Mucosa of gallbladder (tissue), 1 donor: ENCODE measurements around the gene SERPINF2. TPM values are rescaled to one million over a fixed set of nuclear protein-coding genes. Genes with fewer than 3 reads are reported as not detected.
A peak's percentile ranks its signal among the peaks of the same experiment; 100 is the strongest.
"Not testable (repeated sequence)": the region's sequence is repeated elsewhere in the genome, so short reads cannot be mapped to it uniquely, and the experiment has no call there.

Experiments used
- DNase-seq: peaks from one replicate; pipeline ENCODE4 v3.0.0-alpha.2; 2020; ENCODE audit warnings: low spot score
- total RNA-seq: library from RNA; stranded (reverse); gene quantifications from one replicate; pipeline ENCODE4 v1.2.1, GENCODE V29; 2021
- donor health status: DM: no; HTN: no; CAD: no.

SERPINF2 gene
- 2.9 TPM for total RNA-seq

DNA sequence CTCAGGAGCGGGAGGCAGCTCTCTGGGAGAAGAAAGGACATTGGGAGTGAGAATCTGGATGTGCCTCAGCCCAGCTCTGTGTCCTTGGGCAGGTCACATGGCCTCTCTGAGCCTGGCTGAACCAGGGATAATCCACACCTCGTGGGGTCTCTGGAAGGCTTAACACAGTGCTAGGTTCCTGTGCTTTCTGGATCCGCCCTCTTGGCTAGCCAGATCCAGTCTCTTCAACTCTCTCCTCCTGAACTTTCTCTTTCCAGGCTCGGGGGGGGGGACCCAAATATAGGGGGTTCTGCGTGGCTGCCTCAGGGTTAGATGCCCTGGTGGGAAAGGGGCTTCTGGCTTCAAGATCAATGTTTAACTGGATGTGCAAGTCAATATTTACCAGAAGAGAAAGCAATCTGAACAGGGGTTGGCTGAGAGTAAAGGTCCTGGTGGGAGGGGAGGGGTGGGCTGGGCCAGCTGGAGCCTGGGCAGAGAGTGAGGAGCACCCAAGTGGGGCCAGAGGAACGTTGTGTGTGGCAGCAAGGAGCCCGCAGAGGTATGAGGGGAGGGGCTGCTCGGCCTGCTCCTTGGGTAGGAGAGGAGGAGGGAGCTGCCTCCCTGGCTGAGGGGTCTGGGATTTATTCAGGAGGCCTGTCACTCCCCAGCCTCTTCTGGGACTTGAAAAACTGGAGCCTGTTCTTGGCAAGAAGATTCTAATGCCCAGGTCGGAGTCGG lies at the start of gene SERPINF2:
SERPINF2 (plus strand) TSS at position 501 of the 717 bp plus-strand sequence. CDS start 2,125 bp downstream, outside the sequence.
- DNase-seq = no peak

DNA sequence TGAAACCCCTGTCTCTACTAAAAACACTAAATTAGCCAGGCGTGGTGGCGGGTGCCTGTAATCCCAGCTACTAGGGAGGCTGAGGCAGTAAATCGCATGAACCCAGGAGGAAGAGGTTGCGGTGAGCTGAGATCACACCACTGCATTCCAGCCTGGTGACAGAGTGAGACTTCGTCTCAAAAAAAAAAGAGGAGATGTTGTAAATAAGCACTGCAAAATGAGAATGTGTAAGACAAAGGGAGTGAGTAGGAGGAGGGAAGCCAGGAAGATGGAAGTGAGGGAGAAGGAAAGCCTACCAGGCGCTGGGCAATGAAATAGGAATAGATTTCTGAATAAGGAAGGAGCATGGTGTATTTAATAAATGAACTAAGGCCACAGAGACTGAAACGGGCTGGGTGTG lies 49.3 kb upstream of the SERPINF2 start:
- no peak for DNase-seq

DNA sequence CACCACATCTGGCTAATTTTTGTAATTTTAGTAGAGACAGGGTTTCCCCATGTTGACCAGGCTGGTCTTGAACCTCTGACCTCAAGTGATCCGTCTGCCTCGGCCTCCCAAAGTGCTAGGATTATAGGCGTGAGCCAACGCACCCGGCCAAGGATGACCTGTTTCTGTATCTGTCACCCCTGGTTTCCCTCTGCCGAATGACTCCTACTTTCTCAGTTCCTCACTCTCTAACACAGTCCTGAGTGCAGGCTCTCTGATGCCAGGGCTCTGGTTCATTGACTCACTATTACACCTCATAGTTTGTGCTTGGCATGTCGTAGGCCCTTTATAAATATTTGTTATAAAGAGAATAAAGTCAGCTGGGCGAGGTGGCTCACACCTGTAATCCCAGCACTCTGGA lies 47.3 kb upstream of the SERPINF2 start:
- no peak for DNase-seq

DNA sequence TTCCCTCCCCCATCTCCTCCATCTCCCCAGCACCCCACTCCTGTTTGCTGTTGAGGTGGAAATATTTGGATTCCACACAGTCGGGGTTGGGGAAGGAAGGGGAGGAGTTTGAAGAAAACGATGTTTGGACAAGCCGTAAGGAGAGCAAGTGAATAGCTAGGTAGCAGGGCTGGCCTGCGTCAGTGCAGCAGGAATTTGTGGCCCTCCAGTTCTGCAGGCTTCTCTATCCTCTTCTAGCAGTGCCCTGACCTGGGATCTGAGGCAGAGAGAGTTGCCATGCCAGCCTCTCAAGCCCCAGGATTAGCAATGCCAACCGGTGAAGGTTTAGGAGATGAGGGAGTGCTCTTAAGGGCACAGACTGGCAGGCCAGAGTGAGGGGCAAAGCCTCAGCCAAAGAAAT lies 45.0 kb upstream of the SERPINF2 start:
- no peak for DNase-seq

DNA sequence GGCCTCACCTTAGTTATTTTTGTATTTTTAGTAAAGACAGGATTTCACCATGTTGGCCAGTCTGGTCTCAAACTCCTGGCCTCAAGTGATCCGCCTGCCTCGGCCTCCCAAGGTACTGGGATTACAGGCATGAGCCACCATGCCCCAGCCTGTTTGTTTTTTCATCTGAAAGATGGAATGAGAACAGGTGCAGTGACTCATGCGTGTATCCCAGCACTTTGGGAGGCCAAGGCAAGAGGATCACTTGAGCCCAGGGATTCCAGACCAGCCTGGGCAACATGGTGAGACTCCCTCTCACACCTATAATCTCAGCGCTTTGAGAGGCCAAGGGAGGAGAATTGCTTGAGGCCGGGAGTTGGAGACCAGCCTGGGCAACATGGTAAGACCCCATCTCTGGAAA lies 42.8 kb upstream of the SERPINF2 start:
- DNase-seq = not testable (repeated sequence)

DNA sequence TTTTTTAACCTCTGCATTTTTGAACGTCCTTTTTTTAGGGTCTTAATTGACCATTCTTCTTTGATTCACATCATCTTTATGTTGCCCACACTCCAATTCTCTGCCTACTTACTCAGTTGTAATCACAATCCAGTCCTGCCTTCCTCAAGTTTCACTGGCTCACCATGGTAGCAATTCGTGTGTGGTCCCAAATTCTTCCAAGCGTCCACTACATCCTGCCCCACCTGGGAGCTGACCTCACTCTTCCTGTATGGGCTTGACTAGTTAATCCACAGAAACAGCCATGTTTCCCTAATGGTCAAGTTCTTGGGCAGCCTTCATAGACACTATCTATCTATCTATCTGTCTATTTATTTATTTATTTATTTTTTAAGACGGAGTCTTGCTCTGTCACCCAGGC lies 39.6 kb upstream of the SERPINF2 start:
- no peak for DNase-seq

DNA sequence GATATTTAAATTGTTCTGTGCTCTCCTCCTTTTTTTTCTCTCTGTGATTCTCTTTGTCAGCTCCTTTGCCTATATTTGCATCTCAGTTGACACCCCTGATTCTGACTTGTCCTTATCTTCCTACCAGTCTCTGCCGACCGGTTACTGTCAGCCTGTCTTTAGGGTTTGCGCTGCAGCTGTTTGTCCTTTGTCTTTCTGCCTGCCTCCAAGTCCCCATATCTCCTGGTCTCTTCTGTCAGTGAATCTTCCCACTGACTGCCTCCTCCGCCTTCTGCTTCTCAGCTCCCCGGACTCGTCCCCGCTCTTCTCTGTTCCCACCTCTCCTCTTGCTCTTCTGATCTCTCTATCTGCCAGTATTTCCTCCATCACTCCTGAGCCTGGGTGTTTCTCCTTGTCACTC lies 37.7 kb upstream of the SERPINF2 start:
- DNase-seq = no peak

DNA sequence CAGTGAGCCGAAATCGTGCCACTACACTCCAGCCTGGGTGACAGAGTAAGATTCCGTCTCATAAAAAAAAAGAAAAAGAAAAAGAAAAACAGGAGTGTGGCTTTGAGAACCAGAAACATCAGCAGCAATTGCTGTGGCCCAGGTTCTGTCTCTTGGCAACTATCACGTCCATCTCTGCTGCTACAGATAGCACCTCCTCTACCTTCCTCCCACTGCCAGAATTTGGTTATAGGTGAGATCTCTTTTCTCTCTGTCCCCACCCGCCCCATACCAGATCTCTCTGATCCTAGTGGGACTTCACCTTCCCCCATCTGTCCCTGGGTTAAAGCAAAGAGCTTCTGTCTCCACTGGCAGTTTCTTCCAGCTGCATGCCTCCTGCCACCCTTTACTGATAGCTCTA lies 35.6 kb upstream of the SERPINF2 start:
- DNase-seq = no peak

DNA sequence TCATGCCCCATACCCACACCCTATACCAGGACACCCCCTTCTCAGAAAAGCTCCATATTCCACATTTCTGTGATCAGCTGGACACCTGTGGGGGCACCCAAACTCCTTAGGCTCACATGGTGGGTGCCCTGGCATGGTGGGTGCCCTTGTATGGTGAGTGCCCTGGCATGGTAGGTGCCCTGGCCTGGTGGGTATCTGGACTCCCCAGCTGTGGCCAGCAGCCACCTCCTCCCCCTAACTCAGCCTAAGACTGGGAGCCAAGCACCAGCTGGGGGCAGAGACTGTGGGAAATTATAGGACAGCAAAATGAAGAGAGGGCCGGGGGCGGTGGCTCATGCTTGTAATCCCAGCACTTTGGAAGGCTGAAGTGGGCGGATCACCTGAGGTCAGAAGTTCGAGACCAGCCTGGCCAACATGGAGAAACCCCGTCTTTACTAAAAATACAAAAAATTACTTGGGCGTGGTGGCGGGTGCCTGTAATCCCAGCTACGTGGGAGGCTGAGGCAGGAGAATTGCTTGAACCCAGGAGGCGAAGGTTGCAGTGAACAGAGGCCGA lies 33.8 kb upstream of the SERPINF2 start:
- DNase-seq = not testable (repeated sequence)

DNA sequence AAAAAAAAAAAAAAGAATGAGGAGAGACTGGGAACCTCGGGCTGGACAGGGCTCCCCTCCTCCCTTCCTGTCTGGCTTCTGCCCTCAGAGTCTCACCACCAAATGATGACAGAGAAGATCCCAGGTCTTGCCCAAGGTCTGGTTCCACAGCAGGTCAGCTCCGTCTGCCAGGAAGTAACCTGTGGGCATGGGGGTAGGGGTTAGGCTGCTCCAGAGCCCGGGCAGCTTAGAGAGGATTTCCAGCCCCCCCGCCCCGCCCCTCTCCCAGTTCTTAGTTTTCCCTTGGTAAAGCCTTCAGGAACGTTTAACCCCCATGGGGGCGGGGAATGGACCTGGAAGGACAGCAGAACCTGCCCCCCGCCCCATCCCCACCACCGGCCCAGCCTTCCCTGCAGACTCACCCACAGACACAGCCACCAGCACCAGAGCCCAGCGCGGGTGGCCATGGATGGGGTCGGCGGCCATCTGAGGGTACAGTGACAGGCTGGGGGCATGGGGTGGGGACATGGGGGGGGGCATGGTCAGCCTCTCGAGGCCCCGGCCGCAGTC lies 33.2 kb upstream of the SERPINF2 start:
- no peak for DNase-seq

DNA sequence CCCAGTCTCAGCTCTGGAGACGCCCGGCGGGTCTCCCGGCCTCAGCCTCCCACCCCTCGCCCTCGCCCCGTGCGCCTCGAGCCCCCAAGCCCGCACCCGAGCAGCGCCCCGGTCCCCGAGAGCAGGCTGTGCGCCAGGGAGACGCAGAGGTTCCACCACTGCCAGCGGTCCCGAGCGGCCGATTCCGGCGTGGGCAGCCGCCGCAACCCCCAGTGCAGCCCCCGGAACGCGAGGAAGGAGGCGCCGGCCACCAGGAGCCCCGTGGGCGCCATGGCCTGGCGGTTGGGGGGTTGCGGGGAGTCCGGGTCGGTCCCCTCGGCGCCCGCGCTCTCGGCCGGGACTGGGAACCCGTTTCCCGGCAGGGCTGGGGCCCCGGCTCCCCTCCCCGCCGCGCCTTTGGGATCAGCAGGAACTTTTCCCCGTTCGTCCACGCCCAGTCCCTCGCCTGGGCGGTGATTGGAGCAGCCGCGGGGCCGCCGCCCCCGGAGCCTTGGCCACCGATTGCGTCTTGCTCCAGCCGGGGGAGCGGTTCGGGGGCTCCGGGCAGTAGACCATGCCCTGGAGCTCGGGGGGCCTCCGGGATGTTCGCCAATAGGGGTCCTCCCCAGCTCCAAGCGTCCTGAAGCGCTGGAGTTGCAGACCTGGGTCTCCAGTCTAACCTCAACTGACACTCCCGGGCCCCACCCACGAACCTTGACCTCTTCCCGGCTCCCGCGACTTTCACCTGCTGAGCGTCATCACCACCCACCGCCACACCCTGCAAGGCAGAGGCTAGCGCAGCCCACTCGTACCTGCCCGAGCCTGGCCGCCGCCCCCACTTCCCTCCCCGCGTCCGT lies 32.5 kb upstream of the SERPINF2 start, which contains the start of gene TLCD2:
TLCD2 (minus strand) TSS at position 407 of the 836 bp plus-strand sequence; CDS start at position 272, 135 bp downstream.
- DNase-seq = peak; percentile 57

DNA sequence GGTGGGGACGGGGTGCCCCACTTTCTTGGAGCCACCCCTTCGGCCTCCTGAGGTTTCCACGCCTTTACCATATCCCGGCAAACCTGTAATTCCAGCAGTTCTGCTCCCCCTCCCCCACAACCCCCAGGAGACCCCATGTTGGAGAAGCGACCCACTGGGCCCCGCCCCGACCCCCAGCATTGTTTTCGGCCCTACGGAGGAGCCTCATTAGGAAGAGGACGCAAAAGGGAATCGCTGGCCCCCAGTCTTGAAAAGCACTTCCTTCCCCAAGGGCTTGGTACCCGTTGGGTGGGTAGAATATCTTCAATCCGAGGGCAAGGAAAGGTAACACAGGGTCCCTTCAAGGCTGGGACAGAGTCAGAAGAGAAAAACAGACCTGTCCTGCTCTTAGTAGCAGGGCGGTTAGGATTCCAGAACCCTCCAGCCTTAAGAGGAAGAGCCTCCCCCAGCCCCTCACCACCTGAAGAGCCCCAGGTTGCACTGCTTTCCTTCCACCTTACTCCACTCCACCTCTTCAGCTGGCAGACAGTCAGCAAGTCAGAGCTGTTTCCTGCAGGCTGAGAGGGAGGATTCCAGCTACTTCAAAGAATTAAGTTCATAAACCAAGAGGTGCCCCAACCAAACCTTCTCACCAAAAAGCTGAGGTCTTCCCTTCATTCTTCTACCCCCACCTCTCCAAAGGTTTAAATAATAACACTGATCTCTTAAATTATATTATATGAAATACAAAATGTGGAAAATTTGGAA lies 31.7 kb upstream of the SERPINF2 start:
- no peak for DNase-seq

DNA sequence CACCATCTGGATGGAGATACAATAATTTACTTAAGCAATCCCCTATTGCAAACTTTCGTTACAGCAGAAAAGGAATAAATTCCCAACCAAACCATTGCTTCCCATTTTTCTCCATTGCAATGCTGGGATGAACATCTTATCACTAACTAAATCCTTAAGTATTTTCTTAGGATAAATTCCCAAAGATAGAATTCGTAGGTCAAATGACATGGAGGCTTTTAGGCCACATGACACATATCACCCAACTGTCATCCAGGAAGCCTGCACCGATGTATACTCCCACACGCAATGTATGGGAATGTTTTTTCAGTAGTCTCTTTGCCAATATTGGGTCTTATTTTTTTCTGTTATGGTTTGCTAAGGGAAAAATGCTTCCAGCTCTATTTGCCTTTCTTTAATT lies 30.9 kb upstream of the SERPINF2 start:
- no peak for DNase-seq

DNA sequence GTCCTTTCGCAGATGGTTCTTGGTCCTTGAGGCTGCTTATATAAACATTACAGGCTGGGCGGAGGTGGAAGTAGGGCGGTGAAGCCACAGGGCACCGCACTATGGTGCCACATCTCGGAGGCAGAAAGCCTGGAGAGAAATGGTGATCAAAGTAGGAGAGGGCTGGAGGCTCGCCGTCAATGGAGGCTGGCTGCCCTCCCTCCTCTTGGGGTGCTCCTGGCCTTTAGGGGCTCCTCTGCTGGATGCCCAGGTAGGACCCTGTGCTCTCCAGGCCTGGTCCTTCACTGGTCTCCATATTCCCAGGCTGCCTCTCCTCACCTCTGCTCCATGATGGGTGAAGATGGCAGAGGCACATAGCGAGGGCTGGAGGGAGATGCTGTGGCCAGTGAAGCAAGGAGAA lies 30.4 kb upstream of the SERPINF2 start:
- no peak for DNase-seq

DNA sequence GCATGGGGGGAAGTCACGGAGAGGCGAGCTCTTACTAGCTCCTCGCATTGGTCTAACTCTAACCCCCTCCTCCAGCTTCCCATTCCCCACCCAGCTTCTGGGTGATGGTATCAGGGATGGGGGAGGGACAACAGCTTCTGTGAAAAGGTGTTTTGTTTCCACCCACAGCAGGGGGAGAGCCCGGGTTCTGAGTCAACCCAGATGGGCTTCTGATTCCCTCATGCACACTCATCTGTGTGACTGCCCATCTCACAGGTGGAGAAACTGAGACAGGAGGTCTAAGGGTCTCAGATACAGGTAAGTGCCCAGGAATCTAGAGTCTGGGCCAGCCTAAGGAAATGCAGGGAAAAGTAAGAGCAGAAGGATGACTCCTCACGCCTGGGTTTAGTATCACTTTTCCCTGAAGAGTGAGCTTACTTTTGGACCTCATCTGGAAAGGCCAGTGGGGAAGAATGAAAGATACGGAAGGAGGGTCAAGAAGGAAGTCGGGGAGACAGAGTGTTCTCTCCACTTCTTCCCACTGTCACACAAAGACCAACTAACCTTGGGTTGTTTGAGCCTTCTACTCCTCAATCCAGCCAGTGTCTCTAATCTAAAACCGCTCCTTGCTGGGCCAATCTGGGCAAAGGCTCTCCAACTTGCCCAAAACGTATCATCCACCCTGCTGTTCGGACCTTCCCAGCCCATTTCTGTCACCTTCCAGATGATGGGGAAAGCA lies 29.4 kb upstream of the SERPINF2 start:
- DNase-seq = no peak

DNA sequence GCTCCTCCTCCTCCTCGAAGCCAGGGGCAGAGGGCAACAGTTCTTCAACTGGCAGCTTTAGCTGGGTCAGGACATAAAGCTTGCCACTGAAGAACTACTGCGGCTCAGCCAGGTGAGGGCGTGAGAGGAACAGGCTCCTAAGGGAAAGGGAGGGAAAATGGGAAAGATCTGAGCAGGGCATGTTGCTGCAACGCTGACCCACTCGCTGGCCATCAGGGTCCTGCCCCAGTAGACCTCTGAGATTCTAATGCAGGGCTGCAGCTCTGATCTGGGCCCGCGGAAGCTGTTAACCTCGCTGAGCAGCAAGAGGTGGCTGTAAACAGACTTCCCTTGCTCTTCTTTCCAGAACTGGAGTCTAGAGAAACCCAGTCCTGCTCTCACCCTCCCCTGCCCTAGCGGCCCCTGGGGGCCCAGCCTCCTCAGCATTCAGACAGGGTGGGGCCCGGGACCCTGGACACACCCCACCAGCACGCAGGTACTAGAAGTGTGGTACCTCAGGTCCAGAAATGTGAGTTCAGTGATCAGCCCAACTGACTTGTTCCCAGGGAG lies 28.7 kb upstream of the SERPINF2 start:
- no peak for DNase-seq

DNA sequence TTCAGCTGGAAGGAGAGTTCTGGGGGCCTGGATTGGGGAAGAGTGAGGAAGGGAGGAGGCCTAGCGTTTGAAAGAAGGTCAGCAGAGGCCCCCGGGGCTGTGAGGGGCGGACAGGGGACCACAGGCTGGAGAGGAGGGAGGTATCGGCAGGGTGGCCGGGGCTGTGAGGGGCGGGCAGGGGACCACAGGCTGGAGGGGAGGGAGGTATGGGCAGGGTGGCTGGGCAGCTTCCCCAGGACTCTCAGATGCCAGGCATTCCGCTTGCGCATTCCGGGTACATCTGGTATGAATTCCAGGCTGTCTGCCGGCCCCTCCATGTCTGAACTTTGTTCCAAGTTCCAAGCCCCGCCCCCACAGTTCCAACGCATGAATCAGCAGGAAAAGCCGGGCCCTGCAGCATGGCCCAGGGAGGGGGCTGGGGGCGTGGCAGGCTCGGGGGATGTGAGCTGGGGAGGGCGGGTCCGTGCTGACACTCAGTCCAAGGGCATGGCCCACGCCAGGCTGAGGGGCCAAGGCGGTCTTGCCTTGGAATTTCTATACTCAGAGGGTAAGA lies 28.2 kb upstream of the SERPINF2 start:
- DNase-seq = peak; percentile 97

DNA sequence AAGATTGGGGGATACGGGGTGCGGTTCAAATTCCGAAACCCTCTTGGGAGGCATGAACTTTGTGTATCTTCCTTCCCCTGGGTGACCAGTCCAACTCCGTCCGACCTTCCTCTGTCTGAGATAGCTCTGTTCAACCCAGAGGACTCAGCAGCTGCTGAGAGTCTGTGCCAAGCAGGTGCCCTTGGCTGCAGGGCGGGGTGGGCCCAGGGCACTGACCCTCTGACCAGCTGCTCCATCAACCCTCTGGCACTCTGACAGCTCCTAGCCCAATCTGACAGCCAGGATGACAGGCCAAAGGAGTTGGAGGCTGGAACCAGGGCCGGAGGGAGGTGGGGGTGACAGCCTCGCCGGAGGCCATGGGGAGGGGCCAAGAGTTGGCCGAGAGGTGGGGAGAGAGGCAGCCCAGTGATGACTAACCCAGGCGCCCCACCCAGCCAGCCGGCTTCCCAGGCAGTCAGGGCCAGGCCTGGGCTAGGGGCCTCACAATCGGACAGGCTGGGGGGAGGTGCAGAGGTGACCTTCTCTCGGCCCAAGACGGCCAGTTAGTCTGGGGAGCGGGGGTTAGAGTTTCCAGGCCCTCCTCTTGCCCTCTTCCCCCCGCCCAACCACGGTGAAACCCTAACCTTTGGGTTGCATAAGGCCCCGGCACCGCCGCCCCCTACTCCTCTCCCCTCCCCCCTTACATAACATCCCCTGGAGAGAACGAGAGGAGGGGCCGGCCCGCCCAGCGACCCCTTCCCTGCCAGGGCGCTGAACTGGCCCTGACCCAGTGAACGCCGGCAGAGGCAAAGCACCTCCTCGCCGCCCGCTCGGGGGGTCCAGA lies 27.5 kb upstream of the SERPINF2 start:
- DNase-seq = peak; percentile 79

DNA sequence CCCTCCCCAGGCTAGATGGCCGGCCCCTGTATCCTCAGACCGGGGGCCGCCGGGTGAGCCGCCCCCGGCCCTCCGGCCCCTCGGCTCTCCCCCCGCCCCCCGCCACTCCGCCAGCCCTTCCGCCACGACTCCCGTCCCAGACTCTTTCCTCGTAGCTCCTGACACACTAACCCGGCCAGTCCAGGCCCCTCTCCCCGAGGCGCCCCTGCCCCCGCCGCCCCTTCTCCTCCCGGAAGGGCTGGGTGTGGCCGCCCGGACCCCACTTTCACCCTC lies 26.9 kb upstream of the SERPINF2 start:
- no peak for DNase-seq
